ENCODE measurements around the gene AFF3.

- TF ChIP-seq EZH2 (IDR thresholded peaks at IDR 0.05; ENCODE audit: low read length) (no peak), CTCF (optimal IDR thresholded peaks at IDR 0.05 in 1 of 3, IDR thresholded peaks at IDR 0.05 in 1 of 3, conservative IDR thresholded peaks at IDR 0.05 in 1 of 3; ENCODE audit: extremely low read depth in 1 of 3, insufficient read depth in 2 of 3, low read length in 3 of 3) (no peak)
Observed at GRCh38 chr2:100064165-100064564, 78.2 kb downstream of the AFF3 start.

Data from keratinocyte (primary cell).